NB4 (cell line): ENCODE data around the gene NTNG1.

ENCODE experiments used
- CTCF ChIP-seq: IDR thresholded peaks from one replicate; pipeline ENCODE4 v1.5.1; 2012; ENCODE audit warnings: low read depth, low read length
- MYC ChIP-seq: IDR thresholded peaks from 2 replicates; pipeline ENCODE4 v1.6.1; 2011; ENCODE audit warnings: low read depth, low read length
- POLR2A ChIP-seq: IDR thresholded peaks from 2 replicates; pipeline ENCODE4 v1.6.1; 2011; ENCODE audit warnings: mild to moderate bottlenecking; ENCODE audit not compliant: insufficient read length; ENCODE audit errors: extremely low read depth

GRCh38 chr1:107442551-107442950, 301.7 kb downstream of the NTNG1 start:
- TF ChIP-seq CTCF: no peak
- TF ChIP-seq POLR2A: no peak
- TF ChIP-seq MYC: no peak
